SK-N-SH (cell line): ENCODE results near the gene ERAL1.

Experiments
- FOXJ3 ChIP-seq: sonication (generic); formaldehyde crosslinking; IDR thresholded peaks from 2 replicates; pipeline ENCODE4 v1.5.1; 2020; ENCODE audit warnings: mild to moderate bottlenecking, missing genetic modification reagents
- FOXM1 ChIP-seq: IDR thresholded peaks from 2 replicates; pipeline ENCODE4 v1.4.0; 2012; ENCODE audit warnings: low read depth, mild to moderate bottlenecking
- GABPA ChIP-seq: IDR thresholded peaks from 2 replicates; pipeline ENCODE4 v1.4.0; 2012; ENCODE audit warnings: low read depth, mild to moderate bottlenecking
- JUND ChIP-seq: IDR thresholded peaks from 2 replicates; pipeline ENCODE4 v1.4.0; 2012
- RXRA ChIP-seq: IDR thresholded peaks from 2 replicates; pipeline ENCODE4 v1.4.0; 2012; ENCODE audit warnings: low read depth, mild to moderate bottlenecking, borderline replicate concordance
- YY1 ChIP-seq: IDR thresholded peaks from 2 replicates; pipeline ENCODE4 v1.4.0; 2012; ENCODE audit warnings: low read depth, mild to moderate bottlenecking
- TF ChIP-seq, protein P1 (sequence below): fragments of 200-600 bp; sonication (generic); IDR thresholded peaks from 2 replicates; pipeline ENCODE4 v1.6.1; 2017; ENCODE audit warnings: antibody characterized with exemption, mild to moderate bottlenecking, moderate library complexity
- TF ChIP-seq, protein P2 (sequence below): fragments of 150-350 bp; IDR thresholded peaks from 2 replicates; pipeline ENCODE4 v1.6.1; 2017; ENCODE audit warnings: antibody characterized with exemption, low read length, low read depth, borderline replicate concordance
- TF ChIP-seq, protein P3 (sequence below): IDR thresholded peaks from 2 replicates; pipeline ENCODE4; 2012
- TF ChIP-seq, protein P4 (sequence below): IDR thresholded peaks from 2 replicates; pipeline ENCODE4 v1.4.0; 2012; ENCODE audit warnings: low read depth
- TF ChIP-seq, protein P5 (sequence below): IDR thresholded peaks from 2 replicates; pipeline ENCODE4 v1.6.1; 2012; ENCODE audit warnings: mild to moderate bottlenecking, low read depth, low read length, moderate library complexity

DNA sequence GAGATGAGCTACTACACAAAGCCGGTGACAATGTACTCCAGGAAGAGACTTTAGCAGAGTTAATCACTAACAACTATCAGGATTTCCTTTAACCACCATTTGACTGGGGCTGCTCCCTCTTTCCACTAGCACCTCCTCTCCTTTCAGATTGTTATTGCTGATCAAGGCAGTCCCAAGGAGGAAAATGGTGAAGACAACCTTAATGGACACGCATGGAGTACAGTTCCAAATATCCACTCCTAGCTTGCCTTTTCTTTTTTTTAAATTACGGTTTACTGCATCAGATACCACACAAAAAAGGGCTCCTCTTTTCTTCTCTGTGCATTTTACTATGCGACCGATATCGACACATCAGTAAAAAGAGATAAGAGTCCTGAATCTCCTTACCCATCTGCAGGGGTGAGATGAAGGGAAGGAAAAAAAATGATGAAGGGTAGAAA, 43.1 kb upstream of the ERAL1 start:
- TF ChIP-seq, protein P1, sequence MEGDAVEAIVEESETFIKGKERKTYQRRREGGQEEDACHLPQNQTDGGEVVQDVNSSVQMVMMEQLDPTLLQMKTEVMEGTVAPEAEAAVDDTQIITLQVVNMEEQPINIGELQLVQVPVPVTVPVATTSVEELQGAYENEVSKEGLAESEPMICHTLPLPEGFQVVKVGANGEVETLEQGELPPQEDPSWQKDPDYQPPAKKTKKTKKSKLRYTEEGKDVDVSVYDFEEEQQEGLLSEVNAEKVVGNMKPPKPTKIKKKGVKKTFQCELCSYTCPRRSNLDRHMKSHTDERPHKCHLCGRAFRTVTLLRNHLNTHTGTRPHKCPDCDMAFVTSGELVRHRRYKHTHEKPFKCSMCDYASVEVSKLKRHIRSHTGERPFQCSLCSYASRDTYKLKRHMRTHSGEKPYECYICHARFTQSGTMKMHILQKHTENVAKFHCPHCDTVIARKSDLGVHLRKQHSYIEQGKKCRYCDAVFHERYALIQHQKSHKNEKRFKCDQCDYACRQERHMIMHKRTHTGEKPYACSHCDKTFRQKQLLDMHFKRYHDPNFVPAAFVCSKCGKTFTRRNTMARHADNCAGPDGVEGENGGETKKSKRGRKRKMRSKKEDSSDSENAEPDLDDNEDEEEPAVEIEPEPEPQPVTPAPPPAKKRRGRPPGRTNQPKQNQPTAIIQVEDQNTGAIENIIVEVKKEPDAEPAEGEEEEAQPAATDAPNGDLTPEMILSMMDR = no peak
- TF ChIP-seq, protein P2, sequence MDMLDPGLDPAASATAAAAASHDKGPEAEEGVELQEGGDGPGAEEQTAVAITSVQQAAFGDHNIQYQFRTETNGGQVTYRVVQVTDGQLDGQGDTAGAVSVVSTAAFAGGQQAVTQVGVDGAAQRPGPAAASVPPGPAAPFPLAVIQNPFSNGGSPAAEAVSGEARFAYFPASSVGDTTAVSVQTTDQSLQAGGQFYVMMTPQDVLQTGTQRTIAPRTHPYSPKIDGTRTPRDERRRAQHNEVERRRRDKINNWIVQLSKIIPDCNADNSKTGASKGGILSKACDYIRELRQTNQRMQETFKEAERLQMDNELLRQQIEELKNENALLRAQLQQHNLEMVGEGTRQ = no peak
- TF ChIP-seq JUND = no peak
- TF ChIP-seq FOXM1 = no peak
- TF ChIP-seq, protein P3, sequence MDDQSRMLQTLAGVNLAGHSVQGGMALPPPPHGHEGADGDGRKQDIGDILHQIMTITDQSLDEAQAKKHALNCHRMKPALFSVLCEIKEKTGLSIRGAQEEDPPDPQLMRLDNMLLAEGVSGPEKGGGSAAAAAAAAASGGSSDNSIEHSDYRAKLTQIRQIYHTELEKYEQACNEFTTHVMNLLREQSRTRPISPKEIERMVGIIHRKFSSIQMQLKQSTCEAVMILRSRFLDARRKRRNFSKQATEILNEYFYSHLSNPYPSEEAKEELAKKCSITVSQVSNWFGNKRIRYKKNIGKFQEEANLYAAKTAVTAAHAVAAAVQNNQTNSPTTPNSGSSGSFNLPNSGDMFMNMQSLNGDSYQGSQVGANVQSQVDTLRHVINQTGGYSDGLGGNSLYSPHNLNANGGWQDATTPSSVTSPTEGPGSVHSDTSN = no peak
- TF ChIP-seq YY1 = no peak
- TF ChIP-seq, protein P4, sequence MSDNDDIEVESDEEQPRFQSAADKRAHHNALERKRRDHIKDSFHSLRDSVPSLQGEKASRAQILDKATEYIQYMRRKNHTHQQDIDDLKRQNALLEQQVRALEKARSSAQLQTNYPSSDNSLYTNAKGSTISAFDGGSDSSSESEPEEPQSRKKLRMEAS = no peak
- TF ChIP-seq FOXJ3 = no peak
- TF ChIP-seq, protein P5, sequence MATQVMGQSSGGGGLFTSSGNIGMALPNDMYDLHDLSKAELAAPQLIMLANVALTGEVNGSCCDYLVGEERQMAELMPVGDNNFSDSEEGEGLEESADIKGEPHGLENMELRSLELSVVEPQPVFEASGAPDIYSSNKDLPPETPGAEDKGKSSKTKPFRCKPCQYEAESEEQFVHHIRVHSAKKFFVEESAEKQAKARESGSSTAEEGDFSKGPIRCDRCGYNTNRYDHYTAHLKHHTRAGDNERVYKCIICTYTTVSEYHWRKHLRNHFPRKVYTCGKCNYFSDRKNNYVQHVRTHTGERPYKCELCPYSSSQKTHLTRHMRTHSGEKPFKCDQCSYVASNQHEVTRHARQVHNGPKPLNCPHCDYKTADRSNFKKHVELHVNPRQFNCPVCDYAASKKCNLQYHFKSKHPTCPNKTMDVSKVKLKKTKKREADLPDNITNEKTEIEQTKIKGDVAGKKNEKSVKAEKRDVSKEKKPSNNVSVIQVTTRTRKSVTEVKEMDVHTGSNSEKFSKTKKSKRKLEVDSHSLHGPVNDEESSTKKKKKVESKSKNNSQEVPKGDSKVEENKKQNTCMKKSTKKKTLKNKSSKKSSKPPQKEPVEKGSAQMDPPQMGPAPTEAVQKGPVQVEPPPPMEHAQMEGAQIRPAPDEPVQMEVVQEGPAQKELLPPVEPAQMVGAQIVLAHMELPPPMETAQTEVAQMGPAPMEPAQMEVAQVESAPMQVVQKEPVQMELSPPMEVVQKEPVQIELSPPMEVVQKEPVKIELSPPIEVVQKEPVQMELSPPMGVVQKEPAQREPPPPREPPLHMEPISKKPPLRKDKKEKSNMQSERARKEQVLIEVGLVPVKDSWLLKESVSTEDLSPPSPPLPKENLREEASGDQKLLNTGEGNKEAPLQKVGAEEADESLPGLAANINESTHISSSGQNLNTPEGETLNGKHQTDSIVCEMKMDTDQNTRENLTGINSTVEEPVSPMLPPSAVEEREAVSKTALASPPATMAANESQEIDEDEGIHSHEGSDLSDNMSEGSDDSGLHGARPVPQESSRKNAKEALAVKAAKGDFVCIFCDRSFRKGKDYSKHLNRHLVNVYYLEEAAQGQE = no peak
- TF ChIP-seq RXRA = no peak
- TF ChIP-seq GABPA = no peak
